C4-2B (cell line): Measurements from ENCODE around the gene TCEAL2.

Source experiments
- CTCF ChIP-seq: fragments of 450-650 bp; conservative IDR thresholded peaks from 2 replicates; pipeline ENCODE4 v1.5.1; 2017; ENCODE audit warnings: mild to moderate bottlenecking
- ZFX ChIP-seq: fragments of 450-650 bp; IDR thresholded peaks from 2 replicates; pipeline ENCODE4 v1.6.1; 2017

DNA sequence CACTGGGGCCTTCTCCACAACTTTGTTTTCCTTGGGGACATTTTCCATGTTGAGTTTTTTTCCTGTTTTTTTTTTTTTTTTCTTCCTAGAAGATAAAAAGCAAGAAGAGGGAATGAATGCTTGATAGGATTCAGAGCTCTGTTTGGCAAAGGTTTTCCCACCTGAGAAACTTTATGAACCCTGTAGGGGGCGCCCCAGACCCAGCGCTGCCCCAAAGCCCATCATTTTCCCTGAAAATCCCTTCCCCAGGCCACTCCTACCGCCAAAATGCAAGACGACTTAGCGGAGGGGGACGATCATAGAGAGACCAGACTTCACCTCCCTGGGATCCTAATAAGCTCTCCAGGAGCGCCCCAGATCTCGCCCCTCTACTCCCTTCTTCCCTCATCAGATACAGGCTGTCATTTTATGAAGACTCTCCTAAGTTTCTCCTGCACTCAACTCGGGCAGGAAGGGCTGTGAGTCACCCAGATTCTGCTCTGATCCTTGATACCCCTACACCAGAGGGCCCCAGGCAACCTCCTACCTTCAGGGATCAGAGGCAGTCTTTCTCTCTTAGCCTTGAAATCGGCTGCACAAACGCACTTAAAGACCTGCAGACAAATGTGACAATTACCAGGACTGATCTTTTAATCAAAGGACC is 28.9 kb downstream of the TCEAL2 start:
- TF ChIP-seq CTCF (peak; percentile 39), ZFX (no peak)
